ENCODE results near the gene SULT2A1.
"Not testable (repeated sequence)": the region's sequence is repeated elsewhere in the genome, so short reads cannot be mapped to it uniquely, and the experiment has no call there.

DNA sequence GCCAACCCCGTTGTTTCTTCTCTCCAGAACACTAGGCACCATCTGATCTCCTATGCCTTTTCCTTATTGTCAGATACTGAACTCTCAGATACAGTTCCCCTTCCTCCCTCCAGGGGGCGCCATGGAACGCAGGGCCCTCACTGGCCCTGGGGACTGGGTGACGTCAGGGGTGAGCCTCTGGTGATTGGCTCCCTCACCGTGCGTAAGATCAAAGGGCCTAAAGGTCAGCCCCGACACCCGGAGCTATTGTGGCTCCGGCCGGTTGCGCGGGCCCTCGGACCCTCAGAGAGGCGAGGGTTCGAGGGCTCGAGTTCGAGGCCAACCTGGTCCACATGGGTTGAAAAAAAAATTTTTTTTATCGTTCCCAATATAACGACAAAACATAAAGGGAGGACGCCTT lies 42.5 kb upstream of the SULT2A1 start:
- TF ChIP-seq, protein P1, sequence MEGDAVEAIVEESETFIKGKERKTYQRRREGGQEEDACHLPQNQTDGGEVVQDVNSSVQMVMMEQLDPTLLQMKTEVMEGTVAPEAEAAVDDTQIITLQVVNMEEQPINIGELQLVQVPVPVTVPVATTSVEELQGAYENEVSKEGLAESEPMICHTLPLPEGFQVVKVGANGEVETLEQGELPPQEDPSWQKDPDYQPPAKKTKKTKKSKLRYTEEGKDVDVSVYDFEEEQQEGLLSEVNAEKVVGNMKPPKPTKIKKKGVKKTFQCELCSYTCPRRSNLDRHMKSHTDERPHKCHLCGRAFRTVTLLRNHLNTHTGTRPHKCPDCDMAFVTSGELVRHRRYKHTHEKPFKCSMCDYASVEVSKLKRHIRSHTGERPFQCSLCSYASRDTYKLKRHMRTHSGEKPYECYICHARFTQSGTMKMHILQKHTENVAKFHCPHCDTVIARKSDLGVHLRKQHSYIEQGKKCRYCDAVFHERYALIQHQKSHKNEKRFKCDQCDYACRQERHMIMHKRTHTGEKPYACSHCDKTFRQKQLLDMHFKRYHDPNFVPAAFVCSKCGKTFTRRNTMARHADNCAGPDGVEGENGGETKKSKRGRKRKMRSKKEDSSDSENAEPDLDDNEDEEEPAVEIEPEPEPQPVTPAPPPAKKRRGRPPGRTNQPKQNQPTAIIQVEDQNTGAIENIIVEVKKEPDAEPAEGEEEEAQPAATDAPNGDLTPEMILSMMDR (conservative IDR thresholded peaks at IDR 0.05; ENCODE audit: low read depth, low read length), result not testable (repeated sequence)
- not testable (repeated sequence) for TF ChIP-seq BHLHE40 (IDR thresholded peaks at IDR 0.05; ENCODE audit: low read depth, low read length); FOS (IDR thresholded peaks at IDR 0.05; ENCODE audit: low read depth, low read length); RAD21 (IDR thresholded peaks at IDR 0.05; ENCODE audit: low read length); MAZ (IDR thresholded peaks at IDR 0.05; ENCODE audit: borderline replicate concordance, low read depth, low read length); CEBPB (IDR thresholded peaks at IDR 0.05; ENCODE audit: low read depth, low read length); POLR2A (IDR thresholded peaks at IDR 0.05; ENCODE audit: low read depth, low read length); SMC3 (IDR thresholded peaks at IDR 0.05; ENCODE audit: low read depth, low read length); RFX5 (IDR thresholded peaks at IDR 0.05; ENCODE audit: low read depth, low read length)
- TF ChIP-seq, protein P2, sequence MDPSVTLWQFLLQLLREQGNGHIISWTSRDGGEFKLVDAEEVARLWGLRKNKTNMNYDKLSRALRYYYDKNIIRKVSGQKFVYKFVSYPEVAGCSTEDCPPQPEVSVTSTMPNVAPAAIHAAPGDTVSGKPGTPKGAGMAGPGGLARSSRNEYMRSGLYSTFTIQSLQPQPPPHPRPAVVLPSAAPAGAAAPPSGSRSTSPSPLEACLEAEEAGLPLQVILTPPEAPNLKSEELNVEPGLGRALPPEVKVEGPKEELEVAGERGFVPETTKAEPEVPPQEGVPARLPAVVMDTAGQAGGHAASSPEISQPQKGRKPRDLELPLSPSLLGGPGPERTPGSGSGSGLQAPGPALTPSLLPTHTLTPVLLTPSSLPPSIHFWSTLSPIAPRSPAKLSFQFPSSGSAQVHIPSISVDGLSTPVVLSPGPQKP (IDR thresholded peaks at IDR 0.05; ENCODE audit: borderline replicate concordance, low read depth, low read length), result not testable (repeated sequence)

Data from IMR-90 (cell line).